ENCODE measurements around the gene DHRS7.
"Not testable (repeated sequence)": the region's sequence is repeated elsewhere in the genome, so short reads cannot be mapped to it uniquely, and the experiment has no call there.

The DHRS7 gene

GRCh38 chr14:60106339-60106738, 58.9 kb downstream of the DHRS7 start:
- Histone ChIP-seq H3K9me3 (no peaks in the 10 kb centered on the region), H3K4me3 (ENCODE audit: low read depth, low read length) (no peak overlapping the region), H3K36me3 (peaks cover 12% of the 10 kb centered on the region), H3K27me3 (no peaks in the 10 kb centered on the region), H3K4me1 (peaks cover 6% of the 10 kb centered on the region)
- no peak for DNase-seq
- TF ChIP-seq, protein P1, sequence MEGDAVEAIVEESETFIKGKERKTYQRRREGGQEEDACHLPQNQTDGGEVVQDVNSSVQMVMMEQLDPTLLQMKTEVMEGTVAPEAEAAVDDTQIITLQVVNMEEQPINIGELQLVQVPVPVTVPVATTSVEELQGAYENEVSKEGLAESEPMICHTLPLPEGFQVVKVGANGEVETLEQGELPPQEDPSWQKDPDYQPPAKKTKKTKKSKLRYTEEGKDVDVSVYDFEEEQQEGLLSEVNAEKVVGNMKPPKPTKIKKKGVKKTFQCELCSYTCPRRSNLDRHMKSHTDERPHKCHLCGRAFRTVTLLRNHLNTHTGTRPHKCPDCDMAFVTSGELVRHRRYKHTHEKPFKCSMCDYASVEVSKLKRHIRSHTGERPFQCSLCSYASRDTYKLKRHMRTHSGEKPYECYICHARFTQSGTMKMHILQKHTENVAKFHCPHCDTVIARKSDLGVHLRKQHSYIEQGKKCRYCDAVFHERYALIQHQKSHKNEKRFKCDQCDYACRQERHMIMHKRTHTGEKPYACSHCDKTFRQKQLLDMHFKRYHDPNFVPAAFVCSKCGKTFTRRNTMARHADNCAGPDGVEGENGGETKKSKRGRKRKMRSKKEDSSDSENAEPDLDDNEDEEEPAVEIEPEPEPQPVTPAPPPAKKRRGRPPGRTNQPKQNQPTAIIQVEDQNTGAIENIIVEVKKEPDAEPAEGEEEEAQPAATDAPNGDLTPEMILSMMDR (IDR thresholded peaks at IDR 0.05; ENCODE audit: low read depth, low read length) = no peak

GRCh38 chr14:60102389-60102788, 62.8 kb downstream of the DHRS7 start:
- no peak overlapping the region for H3K4me3 ChIP-seq (ENCODE audit: low read depth, low read length)
- TF ChIP-seq, protein P1 (IDR thresholded peaks at IDR 0.05; ENCODE audit: low read depth, low read length) = no peak
- no peak for DNase-seq
- H3K36me3 ChIP-seq = peaks cover 16% of the 10 kb centered on the region
- no peaks in the 10 kb centered on the region for H3K27me3 ChIP-seq
- H3K4me1 ChIP-seq = peaks cover 6% of the 10 kb centered on the region
- H3K9me3 ChIP-seq = no peaks in the 10 kb centered on the region

DNA sequence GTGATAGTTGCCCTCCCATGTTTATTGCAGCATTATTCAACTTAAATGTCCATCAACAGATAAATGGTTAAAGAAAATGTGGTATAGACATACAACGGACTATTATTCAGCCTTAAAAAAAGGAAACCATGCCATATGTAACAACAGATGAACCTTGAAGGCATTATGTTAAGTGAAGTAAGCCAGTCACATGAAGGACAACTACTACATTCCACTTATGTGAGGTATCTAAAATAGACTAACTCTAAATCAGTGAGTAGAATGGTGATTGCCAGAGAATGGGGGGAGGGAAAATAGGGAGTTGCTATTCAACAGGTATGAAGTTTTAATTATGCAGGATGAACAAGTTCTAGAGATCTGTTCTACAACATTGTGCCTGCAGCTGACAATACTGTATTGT, 63.4 kb downstream of the DHRS7 start:
- Histone ChIP-seq H3K4me1 (peaks cover 6% of the 10 kb centered on the region), H3K4me3 (ENCODE audit: low read depth, low read length) (no peak overlapping the region), H3K27me3 (no peaks in the 10 kb centered on the region), H3K36me3 (peaks cover 21% of the 10 kb centered on the region), H3K9me3 (no peaks in the 10 kb centered on the region)
- TF ChIP-seq, protein P1 (IDR thresholded peaks at IDR 0.05; ENCODE audit: low read depth, low read length) = no peak
- DNase-seq = no peak

DNA sequence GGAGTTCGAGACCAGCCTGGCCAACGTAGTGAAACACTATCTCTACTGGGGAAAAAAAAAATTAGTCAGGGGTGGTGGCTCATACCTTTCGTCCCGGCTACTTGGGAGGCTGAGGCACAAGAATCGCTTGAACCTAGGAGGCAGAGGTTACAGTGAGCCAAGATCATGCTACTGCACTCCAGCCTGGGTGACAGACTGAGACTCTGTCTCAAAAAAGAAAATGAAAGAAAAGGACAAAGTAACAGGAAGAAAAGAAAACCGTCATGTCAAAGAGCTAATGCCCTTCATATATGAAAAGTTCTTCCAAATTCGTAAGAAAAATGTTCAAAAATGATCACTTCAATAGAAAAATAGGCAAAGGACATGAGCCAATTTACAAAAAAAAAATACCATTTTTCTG, 65.3 kb downstream of the DHRS7 start:
- not testable (repeated sequence) for DNase-seq; H3K9me3 ChIP-seq; H3K4me1 ChIP-seq; H3K27me3 ChIP-seq; H3K4me3 ChIP-seq (ENCODE audit: low read depth, low read length)
- peaks cover 21% of the 10 kb centered on the region for H3K36me3 ChIP-seq

- TF ChIP-seq, protein P1 (IDR thresholded peaks at IDR 0.05; ENCODE audit: low read depth, low read length) = no peak
- Histone ChIP-seq H3K27me3 (no peaks in the 10 kb centered on the region), H3K4me1 (no peaks in the 10 kb centered on the region), H3K9me3 (no peaks in the 10 kb centered on the region), H3K36me3 (peaks cover 21% of the 10 kb centered on the region), H3K4me3 (ENCODE audit: low read depth, low read length) (no peak overlapping the region)
- DNase-seq = no peak
These were observed 67.2 kb downstream of the DHRS7 start for GRCh38 chr14:60097974-60098373.

GRCh38 chr14:60095781-60096450, 69.3 kb downstream of the DHRS7 start:
- H3K27me3 ChIP-seq = no peaks in the 10 kb centered on the region
- no peaks in the 10 kb centered on the region; the same call in 1 of the 2 replicates for H3K4me1 ChIP-seq
- H3K9me3 ChIP-seq = no peaks in the 10 kb centered on the region
- peaks cover 21% of the 10 kb centered on the region for H3K36me3 ChIP-seq
- no peak for DNase-seq
- TF ChIP-seq, protein P1 (IDR thresholded peaks at IDR 0.05; ENCODE audit: low read depth, low read length) = no peak
- H3K4me3 ChIP-seq (ENCODE audit: low read depth, low read length) = no peak overlapping the region

Data from BE2C (cell line).